HG02623 (cell line): ENCODE measurements around the gene PCCA.
"Not testable (repeated sequence)": the region's sequence is repeated elsewhere in the genome, so short reads cannot be mapped to it uniquely, and the experiment has no call there.

Experiments
- ATAC-seq: cut with Tn5 transposase; IDR thresholded peaks from one replicate; pipeline ENCODE4 v1.9.1; 2021; ENCODE audit warnings: moderate library complexity; ENCODE audit not compliant: unreplicated experiment

PCCA gene

DNA sequence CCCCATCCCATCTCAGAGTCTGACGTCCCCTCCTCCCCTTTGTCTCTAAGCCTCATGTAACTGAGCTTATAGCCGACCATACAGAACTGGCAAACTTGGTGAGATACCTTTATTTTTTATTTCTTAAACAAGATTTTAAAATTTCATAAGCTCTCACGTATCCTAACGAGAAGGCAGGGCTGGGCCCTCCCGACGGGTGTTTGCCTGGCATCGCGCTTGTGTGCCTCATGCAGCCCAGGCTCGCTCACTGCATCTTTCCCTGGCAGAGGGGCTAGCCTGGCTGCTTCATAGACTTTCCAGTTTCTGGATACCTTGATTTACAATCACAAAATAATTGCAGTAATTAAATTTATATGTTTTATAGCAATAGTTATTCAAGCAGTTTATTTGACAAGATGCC is 430.7 kb downstream of the PCCA start:
- ATAC-seq: no peak

DNA sequence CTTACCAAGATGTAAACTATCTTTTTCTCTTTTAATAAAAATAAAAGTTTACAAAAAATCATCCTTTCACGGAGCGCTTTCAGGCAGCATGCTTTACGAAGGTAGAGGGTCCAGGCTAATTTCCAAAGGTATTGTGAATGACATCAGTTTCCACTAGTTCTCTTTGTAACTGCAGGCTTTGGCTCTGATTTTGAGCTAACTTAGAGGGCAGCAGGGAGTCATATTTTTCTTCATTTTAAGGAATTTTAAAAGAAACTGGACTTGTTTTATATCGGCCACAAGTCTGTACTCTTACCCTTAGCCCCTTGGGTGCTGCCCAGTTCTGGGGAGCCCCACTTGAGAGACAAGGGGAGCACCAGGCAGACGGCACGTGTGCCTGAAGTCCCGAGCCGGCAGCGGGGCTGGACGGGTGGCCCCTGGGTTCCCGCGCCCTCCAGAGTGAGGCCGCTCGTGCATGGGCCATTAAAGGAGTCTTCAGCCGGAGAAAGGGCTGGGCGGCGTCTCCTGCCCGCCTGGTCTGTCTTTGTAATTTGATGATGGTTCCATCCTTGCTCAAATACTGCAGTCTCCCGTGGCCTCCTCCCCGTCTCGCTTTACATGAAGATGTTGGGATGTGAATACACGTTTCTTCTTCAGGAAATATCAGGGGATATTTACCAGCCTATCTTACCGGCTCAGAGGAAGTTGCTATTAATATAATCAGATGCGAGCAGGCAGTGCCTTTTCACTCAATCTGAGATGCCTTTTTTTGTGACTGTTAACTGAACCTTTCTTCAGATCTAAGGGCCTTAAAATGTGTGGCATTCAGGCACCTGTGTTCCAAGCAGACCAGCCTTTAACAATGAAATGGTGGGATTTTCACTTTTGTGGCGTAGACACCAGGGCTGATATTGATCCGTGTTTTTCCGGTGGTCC is 432.3 kb downstream of the PCCA start:
- no peak for ATAC-seq

DNA sequence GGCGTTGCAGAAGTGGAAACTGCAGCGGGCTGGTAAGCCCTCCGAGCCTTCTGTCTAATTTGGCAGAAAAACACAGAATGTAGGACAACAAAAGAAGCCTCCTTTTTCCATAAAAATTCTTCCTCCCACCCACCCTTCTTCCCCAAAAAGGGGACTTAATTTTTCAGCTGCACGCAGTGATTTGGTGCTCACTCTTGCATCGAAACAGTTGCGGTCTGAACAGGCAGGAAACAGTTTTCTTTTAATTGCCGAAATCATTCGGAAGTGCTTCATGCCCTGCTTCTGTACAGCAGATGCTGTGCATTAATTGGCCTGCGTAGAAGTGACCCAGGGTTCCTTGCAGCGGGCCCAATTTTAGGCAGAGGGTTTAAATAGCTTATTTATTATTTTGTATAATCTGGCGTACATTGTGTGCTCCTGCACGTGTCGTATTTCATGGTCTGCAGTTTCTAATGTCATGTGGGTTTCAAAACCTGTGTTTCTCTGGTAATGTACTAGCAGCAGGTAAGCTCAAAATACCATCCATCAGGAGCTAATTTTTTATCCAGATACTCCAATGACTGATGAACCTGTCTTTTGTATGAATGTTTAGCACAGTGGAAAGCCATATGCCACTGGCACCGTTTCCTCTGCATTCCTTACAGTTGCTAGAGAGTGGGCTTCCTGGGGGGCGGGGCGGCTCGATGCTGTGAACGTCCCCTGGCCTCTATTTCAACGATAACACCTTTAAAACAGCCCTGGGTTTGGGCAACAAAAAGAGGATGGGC is 433.1 kb downstream of the PCCA start:
- ATAC-seq: no peak

DNA sequence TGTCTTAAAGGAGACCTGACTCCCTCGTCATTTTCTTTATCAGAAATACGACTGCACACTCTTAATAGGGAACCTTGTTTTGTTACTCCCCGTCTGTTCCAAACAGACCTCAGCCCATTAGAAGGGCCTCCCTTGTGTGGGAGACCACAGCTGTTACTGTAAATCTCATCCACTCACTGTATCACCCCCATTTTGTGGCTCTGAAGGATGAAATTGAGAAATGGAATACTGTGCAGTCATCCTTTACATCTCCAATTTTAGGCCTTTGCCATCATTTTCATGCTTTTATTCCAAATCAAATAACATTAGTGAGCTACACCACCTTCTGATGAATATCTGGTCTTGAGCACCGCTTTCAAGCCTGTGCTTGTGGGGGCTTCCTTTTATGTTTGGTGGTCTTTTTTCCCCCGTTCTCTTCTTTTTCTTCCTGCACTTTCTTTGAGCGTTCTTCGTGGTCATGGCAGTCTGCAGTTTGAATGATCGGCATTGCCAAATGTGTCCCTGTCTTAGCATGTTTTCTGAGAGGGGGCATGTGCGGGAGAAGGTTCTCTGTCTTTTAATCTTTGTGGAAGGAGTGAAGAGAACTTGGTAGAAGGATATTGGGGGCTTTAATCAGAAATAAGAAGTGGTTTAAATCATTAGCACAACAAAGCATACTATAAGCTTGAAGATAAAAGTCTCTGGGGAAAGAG is 433.9 kb downstream of the PCCA start:
- no peak for ATAC-seq

DNA sequence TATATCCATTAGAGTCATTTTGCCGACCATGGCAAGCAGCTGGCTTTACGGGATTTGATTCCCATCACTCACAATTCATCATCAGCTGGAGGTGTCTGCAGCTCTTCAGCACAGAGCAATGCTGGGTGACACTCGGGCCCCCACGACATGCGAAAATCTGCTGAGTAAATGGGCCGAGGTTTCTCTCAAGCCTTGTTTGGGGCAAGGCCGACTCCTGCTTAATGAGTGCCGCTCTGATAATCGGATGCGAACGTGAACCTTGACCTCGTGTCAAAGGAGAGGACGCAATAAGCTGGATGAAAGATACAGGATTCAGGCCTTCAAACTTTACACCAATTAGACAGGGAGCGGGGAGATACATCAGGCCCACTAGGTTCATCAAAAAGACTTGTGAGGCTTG is 434.5 kb downstream of the PCCA start:
- ATAC-seq: no peak

DNA sequence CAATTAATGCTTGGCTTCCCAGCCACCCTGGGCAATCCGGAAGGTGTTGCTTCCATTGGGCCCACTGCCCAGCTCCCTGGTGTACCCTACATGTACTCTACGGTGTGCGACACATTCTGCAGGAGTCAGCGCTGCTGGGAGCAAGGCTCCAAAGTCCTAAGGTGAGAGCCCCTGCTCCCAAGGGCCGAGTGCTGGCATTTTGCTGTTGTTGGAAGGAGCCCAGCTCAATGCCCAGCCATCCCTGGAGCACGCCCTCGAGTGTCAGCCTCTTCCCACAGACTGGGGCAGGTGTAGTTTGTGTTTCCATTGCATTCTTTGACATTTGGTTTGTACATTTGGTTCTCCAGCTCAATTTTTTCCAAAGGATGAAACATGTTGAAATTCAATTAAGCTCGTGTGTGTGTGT is 435.1 kb downstream of the PCCA start:
- no peak for ATAC-seq

DNA sequence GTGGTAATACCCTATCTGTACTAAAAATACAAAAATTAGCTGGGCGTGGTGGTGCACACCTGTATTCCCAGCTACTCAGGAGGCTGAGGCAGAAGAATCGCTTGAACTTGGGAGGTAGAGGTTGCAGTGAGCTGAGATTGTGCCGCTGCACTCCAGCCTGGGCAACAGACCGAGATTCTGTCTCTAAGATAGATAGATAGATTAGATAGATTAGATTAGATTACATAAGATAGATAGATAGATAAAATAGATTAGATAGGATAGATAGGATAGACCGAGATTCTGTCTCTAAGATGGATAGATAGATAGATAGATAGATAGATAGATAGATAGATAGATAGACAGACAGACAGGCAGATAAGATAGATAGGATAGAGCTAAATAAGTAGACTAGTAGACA is 435.8 kb downstream of the PCCA start:
- not testable (repeated sequence) for ATAC-seq

DNA sequence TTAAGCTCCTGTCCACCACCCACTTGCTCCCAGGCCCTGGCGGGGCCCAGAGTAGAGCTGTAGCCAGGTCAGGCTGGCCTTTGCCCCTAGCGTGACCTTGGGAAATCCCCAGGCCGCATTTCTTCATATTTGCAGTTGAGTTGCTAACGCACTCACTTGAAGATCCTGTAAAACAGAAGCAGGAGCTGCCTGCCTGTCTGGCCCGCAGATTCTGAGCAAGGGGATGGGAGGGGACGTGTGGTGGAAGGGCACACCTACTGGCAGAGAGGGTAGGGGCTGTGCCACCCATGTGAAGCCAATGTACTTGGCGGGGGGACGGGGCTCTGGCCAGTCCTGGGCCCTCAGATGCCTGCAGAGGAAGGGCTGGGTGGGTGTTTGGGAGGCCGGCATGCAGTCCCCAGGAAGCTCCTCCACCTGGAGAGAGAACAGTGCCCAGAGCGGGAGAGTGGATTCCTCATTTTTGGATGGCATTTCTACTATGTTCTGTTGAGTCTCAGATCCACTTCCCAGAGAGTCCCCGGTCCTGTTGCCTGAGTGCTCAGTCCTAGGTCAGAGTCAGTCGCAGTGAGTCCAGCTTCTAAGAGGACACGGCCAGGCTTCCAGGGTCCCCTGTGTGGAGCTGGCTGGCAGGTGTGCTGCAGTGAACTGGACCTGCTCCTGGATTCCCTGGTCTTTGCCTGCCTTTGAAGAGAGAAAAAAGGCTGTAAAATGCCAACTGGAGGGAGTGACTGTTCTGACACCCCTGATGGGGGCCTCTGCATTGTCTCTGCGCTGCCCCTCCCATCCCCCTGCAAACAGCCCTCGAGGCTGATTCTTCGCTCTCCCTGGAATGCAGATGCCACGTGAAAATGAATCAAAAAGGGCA is 436.8 kb downstream of the PCCA start:
- ATAC-seq: no peak

DNA sequence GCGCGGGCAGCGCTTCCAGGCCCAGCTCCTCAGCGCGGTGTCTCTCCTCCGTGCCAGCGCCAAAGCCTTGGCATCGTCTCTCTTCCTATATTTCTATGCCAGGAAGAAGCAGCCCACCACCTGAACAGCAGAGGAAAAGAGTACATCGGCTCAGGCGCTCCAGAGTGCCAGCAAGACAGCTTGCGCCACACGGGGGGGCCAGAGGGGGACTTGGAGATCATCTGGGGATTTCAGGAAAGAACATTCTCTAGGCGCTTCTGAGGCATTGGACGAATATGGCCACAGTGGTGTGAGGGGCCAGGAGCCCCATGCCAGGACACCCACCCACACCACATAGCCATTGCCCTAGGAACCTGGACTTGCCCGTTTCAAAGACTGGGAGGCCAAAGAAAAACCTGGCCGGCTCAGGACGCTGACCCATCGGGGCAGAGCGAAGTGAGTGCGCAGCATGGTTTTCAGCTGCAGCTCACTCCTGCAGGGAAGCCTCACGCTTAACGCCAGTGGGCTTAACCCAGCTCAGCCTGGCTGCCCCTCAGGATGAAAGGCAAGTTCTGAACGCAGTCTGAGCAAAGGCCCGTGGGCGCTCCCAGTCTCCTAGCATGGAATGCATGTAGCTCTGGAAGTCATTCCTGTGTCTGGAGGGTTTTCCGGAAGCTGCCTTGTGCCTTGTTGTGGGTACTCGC is 437.6 kb downstream of the PCCA start:
- no peak for ATAC-seq

DNA sequence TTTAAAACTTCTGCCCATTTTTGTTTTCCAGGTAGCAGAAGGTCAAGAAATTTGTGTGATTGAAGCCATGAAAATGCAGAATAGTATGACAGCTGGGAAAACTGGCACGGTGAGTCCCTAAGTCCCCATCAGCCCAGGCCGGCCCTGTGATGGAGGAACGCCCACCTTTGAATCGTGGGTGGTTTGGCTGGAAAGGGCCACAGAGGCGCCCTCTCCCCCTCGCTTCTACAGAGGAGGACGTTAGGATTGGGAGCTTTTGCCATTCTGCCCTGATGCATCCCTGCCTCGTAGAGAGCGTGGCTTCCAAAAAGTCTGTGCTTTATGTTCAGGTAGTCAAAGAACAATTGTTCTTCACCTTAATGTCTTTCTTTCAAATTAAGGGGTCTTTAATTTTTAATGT is 438.8 kb downstream of the PCCA start:
- ATAC-seq: no peak

DNA sequence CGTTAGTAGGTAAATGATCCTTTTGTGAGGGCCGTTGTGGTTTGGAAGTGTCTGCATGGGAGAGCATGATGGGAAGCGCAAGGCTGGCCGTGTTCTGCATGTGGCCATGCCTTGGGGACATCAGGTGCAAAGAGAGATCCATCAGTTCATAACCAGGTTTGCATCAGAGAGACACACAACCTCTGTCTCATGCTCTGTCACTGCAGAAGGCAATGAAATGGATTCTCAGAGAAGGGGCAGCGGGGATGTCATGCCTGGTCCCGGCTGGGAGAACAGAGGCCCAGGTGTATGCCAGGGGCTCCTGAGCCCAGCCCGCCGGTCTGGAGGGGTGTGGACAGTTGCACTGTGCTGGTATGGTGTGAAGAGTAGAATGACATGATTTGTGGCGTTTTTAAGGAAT is 439.5 kb downstream of the PCCA start:
- ATAC-seq: no peak

DNA sequence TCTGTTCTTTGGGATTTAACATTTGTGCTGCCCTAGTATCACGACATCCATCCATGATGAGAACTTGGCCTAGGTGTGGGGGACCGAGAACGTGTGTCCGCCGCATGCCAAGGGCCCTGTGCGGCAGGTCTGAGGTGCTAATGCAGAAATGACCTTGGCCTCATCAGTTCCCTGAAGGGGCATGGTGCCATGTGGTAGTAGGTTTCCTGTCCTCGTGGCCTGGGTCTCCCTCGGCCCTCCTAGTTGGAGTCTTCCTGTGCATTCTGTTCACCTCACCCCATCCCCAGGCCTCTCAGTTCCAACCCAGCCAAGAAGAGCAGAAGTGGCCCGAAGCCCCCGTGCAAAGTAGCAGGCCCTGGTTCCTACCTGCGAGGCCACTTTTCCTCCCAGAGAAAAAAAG is 439.9 kb downstream of the PCCA start:
- no peak for ATAC-seq

DNA sequence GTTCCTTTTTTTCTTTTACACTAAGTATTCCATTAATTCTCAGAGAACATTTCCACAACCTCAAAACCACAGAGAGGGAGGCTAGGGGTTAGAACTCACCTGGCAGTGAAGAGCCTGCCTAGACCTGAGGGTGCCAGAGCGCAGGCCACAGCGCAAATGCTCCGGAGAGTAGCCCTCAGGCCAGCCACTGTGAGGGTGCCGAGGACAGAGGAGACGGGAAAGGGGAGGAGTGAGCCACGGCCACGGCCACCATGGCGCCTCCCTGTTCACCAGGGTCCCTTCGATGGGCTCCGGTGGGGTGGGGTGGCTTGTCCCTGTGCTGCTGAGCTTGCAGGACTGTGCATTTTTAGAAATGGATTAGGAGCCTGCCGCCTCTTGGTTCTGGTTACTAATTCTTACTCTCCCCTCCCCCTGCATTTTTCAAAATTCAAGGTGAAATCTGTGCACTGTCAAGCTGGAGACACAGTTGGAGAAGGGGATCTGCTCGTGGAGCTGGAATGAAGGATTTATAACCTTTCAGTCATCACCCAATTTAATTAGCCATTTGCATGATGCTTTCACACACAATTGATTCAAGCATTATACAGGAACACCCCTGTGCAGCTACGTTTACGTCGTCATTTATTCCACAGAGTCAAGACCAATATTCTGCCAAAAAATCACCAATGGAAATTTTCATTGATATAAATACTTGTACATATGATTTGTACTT is 440.9 kb downstream of the PCCA start:
- no peak for ATAC-seq

DNA sequence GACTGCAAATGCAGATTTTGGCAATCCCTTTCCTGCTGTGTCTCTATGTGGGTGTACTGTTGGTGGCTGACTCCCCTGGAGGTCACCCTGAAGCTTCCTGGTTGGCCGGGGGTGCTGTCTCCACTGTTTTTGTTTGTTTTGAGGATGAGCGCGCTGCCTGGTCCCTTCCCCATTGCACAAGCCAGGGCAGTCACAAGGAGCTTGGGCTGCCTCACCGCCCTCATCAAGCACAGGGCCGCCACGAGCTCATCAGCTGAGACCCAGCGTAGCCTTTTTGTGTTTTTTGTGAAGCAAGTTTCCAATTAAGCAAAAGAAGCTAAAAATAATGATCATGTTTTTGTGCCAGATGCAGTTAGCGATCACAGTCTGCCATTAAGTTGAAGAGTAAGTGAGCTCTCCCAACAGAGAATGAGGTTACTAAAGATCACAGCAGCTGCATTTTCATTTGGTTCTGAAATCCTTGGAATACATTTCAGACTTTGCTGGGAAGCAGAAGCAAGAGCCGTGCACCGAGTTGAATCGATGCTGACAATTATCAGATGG is 441.8 kb downstream of the PCCA start:
- ATAC-seq: no peak

DNA sequence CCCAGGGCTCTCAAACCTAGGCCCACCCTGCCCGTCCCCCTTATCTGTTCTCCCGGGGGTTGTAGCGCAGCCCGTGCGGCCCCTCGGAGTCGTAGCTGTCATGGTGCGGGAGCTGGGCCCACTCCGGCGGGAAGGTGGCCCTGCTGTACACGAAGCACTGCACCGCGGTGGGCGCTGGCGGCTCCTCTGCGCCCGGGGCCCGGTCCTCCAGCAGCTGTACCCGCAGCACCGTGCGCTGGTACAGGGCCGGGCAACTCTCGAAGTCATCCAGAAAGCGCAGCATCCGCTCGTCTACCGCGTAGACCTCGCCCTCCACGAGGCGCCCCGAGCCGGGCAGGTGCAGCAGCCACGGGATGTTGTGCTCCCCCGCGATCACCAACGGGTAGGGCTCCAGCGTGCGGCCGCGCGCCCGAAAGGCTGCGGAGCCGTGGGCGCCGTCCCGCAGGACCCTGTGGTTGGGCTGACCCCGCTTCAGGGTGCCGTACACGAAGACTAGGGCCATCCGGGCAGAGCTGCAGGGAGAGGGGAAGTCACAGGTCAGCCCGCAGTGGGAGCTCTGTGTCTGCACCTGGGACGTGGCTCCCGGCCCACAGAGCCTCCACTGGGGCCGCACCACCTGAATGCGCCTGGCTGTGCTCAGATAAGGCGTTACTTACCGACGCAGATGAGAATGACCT is 443.3 kb downstream of the PCCA start:
- no peak for ATAC-seq

DNA sequence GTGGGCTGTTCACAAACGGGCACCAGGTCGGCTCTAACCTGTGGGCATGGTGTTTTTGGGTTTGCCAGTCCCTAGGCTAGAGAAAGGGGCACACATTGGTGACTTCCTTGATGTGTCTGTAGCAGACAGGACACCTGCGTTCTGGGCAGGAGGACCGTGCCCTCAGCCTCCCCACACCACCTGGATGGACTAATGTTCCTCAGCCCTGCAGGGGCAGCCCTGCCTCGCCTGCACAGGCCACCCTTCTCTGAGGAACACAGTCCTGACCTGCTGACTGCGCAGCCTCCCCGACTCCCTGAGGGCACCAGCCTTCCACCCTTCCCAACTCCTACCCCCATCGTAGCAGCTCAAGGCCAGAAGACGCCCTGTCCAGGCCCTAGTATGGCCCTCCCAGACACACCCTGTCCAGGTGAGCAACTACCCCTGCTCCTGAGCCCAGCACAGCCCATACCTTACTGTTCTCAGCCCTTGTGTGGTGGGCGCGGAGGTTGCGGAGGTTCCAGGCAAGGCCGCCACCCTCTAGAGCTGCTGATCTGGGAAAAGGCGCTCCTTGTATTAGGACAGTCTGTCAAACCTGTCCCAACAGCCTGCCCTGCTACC is 444.0 kb downstream of the PCCA start:
- ATAC-seq: no peak

DNA sequence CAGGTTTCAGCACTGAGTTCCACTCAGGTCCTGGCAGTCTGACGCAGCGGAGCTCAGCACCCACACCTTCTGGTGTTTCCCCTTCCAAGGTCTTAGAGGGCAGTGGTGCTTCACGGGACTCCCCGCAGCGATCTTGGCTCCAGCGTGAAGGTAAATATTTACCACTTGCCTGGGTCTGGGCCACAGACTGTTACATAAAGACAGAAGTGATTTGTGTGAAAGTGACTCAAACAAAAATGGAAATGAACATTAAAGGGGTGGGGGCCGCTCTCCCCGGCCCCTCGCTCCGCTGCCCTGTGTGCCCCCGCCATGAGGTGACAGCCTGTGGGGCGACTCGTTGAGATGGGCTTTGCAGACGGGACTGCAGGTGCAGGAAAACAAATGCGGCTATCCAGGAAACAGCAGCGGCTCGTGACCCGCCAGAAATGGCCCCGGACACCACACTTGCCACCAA is 444.7 kb downstream of the PCCA start:
- no peak for ATAC-seq

DNA sequence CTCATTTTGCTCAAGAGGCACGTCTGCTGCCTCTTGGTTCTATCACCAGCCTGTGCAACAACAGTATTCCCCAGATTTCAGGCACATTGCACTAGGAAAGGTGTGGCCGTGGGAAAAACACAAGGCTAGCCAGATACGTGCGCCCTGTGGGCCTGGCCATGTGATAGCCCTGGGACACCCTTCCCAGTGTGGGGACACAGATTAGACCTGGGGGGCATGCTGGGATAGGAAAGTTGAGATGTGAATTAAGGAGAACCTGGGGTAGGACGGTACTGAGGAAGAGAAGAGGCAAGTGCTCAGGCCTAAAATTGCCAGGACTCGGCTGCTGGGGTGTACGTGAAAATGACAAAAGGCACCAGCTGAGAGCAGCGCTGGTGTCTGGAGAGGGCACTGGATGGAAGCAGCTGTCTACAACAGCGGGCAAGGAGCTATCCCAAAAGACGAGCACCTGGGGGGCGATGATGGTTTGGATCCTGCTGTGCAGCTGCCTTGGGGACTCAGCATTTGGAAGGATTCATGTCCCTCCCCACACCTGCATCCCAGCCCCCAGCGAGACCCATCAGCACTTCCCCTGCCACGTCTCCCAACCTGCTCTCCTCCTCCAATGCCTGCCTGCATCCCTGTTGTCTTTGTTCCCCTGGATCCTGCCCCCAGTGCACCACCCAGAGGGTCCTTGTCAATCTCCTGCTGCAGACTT is 445.4 kb downstream of the PCCA start:
- no peak for ATAC-seq
